ENCODE results near the gene MYBPC2. TPM values are rescaled to one million over a fixed set of nuclear protein-coding genes. Genes with fewer than 3 reads are reported as not detected.
A peak's percentile ranks its signal among the peaks of the same experiment; 100 is the strongest.

MYBPC2 gene
- total RNA-seq, 1 donor = not detected

DNA sequence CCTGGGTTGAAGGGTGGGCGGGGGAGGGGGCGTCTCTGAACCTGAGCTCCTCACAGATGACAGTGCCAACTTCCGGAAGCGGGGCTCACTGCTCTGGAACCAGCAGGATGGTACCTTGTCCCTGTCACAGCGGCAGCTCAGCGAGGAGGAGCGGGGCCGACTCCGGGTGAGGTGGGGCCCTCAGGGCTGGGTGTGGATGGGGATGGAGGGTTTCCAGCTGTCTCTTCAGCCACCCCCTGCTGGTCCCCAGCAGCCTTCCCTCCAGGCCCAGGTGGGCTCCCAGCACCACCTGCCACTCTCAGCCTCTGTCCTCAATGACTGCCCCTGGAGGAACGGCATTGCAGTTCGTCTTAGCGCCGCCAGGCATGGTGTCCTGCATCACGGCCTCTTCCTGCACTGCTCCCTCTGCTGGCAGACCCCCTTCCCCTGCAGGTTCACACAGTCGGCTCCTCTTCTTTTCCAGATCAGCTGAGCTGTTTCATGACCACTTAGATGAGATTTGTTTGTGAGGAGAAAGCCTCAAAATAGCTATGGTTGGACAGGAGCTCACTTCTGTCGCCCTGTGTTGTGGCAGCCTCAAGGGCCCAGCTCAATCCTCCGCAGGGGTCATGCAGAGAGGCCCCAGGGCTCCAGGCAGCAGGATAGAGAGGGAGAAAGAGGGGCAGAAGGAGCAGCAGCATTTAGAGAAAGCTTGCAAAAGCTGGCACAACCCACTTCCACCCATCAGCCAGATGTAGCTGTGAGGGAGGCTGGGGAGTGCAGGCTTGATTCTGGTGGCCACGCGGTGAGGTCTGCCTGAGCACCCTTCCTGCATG, 46.4 kb downstream of the MYBPC2 start:
- H2AFZ ChIP-seq (ENCODE audit: low read length) = no peak overlapping the region
- H3K4me3 ChIP-seq (ENCODE audit: insufficient read depth, low read length) = no peak overlapping the region
- TF ChIP-seq, protein P1, sequence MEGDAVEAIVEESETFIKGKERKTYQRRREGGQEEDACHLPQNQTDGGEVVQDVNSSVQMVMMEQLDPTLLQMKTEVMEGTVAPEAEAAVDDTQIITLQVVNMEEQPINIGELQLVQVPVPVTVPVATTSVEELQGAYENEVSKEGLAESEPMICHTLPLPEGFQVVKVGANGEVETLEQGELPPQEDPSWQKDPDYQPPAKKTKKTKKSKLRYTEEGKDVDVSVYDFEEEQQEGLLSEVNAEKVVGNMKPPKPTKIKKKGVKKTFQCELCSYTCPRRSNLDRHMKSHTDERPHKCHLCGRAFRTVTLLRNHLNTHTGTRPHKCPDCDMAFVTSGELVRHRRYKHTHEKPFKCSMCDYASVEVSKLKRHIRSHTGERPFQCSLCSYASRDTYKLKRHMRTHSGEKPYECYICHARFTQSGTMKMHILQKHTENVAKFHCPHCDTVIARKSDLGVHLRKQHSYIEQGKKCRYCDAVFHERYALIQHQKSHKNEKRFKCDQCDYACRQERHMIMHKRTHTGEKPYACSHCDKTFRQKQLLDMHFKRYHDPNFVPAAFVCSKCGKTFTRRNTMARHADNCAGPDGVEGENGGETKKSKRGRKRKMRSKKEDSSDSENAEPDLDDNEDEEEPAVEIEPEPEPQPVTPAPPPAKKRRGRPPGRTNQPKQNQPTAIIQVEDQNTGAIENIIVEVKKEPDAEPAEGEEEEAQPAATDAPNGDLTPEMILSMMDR (IDR thresholded peaks at IDR 0.05; ENCODE audit: extremely low read depth, low read depth, low read length) = peak; percentile 67
- peaks cover 23% of the 10 kb centered on the region for H3K79me2 ChIP-seq (ENCODE audit: insufficient read depth, low read length)
- H3K4me1 ChIP-seq (ENCODE audit: insufficient read depth, low read length) = peaks cover 7% of the 10 kb centered on the region
- no peak overlapping the region for H3K27ac ChIP-seq (ENCODE audit: low read depth, low read length)
- H3K36me3 ChIP-seq (ENCODE audit: insufficient read depth, low read length) = peaks cover 10% of the 10 kb centered on the region
- H3K4me2 ChIP-seq (ENCODE audit: insufficient read depth, low read length) = no peak overlapping the region
- H4K20me1 ChIP-seq (ENCODE audit: insufficient read depth, low read length) = peaks cover 23% of the 10 kb centered on the region
- peak; percentile 97 for DNase-seq (ENCODE audit: insufficient read length, low spot score, missing footprints)
- H3K9me3 ChIP-seq (ENCODE audit: low read depth, low read length) = no peaks in the 10 kb centered on the region
- no peaks in the 10 kb centered on the region for H3K27me3 ChIP-seq (ENCODE audit: insufficient read depth, low read length)

DNA sequence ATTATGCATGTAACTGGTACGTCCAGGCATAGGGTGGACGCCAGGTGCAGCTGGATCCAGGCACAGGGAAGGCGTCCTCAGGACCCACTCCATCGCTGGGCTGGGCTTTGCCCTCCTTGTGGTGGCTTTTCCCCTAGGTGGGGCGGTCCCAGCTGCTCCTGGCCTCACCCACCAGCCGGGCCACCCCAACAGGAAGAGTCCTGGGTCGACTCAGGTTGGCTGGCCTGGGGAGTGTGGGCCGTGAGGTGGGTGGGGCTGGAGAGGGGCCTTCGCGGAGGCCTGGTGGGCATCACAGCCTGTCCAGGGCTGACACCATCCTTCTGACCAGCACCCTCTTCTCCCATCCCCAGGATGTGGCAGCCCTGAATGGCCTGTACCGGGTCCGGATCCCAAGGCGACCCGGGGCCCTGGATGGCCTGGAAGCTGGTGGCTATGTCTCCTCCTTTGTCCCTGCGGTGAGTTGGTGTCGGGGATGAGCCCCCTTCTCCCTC, 47.1 kb downstream of the MYBPC2 start:
- H3K79me2 ChIP-seq (ENCODE audit: insufficient read depth, low read length) = peaks cover 23% of the 10 kb centered on the region
- peaks cover 23% of the 10 kb centered on the region for H4K20me1 ChIP-seq (ENCODE audit: insufficient read depth, low read length)
- H3K36me3 ChIP-seq (ENCODE audit: insufficient read depth, low read length) = peaks cover 10% of the 10 kb centered on the region
- H3K9me3 ChIP-seq (ENCODE audit: low read depth, low read length) = no peaks in the 10 kb centered on the region
- no peak overlapping the region for H3K4me2 ChIP-seq (ENCODE audit: insufficient read depth, low read length)
- no peak overlapping the region for H3K4me3 ChIP-seq (ENCODE audit: insufficient read depth, low read length)
- peaks cover 7% of the 10 kb centered on the region for H3K4me1 ChIP-seq (ENCODE audit: insufficient read depth, low read length)
- DNase-seq (ENCODE audit: insufficient read length, low spot score, missing footprints) = no peak
- TF ChIP-seq, protein P1 (IDR thresholded peaks at IDR 0.05; ENCODE audit: extremely low read depth, low read depth, low read length) = no peak
- no peak overlapping the region for H3K27ac ChIP-seq (ENCODE audit: low read depth, low read length)
- no peak overlapping the region for H2AFZ ChIP-seq (ENCODE audit: low read length)
- H3K27me3 ChIP-seq (ENCODE audit: insufficient read depth, low read length) = no peaks in the 10 kb centered on the region

DNA sequence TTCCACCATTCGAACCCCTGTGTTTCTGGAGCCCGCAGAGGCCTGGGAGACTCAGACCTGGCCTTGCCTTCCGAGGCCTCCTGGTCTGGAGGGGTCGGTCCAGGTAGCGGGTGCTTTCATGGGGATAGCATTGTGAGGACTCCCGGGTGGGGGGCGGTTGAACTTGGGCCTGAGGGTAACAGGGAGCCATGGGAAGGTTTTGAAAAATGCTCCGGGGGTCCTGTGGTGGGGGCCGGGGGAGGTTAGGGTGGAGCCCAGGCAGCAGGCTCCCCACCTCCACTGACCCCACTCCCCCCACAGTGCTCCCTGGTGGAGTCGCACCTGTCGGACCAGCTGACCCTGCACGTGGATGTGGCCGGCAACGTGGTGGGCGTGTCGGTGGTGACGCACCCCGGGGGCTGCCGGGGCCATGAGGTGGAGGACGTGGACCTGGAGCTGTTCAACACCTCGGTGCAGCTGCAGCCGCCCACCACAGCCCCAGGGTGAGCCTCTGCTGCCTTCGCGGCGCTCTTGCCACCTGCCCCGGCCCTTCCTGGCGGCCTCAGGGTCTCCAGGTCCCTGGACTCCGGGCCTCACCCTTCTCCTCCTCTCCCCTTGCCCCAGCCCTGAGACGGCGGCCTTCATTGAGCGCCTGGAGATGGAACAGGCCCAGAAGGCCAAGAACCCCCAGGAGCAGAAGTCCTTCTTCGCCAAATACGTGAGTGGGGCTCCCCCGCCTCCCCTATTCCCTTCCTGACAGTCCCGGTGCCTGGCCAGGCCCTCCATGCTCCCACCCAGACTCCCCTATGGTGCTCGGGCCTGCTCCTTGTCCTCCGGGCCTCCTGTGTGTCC, 47.8 kb downstream of the MYBPC2 start:
- Histone ChIP-seq H3K4me1 (ENCODE audit: insufficient read depth, low read length) (peaks cover 7% of the 10 kb centered on the region), H3K4me3 (ENCODE audit: insufficient read depth, low read length) (no peak overlapping the region), H2AFZ (ENCODE audit: low read length) (no peak overlapping the region), H3K9me3 (ENCODE audit: low read depth, low read length) (no peaks in the 10 kb centered on the region), H3K79me2 (ENCODE audit: insufficient read depth, low read length) (peaks cover 23% of the 10 kb centered on the region), H4K20me1 (ENCODE audit: insufficient read depth, low read length) (peaks cover 23% of the 10 kb centered on the region), H3K36me3 (ENCODE audit: insufficient read depth, low read length) (peaks cover 10% of the 10 kb centered on the region), H3K27me3 (ENCODE audit: insufficient read depth, low read length) (no peaks in the 10 kb centered on the region), H3K4me2 (ENCODE audit: insufficient read depth, low read length) (no peak overlapping the region), H3K27ac (ENCODE audit: low read depth, low read length) (no peak overlapping the region)
- TF ChIP-seq, protein P1 (IDR thresholded peaks at IDR 0.05; ENCODE audit: extremely low read depth, low read depth, low read length) = no peak
- DNase-seq (ENCODE audit: insufficient read length, low spot score, missing footprints) = no peak

All from osteoblast (primary cell).